ENCODE data around the gene ERN2. TPM values are rescaled to one million over a fixed set of nuclear protein-coding genes. Genes with fewer than 3 reads are reported as not detected.

The ERN2 gene
- total RNA-seq, 2 donors from 2014 or later, result 1.3 to 1.4 TPM

DNA sequence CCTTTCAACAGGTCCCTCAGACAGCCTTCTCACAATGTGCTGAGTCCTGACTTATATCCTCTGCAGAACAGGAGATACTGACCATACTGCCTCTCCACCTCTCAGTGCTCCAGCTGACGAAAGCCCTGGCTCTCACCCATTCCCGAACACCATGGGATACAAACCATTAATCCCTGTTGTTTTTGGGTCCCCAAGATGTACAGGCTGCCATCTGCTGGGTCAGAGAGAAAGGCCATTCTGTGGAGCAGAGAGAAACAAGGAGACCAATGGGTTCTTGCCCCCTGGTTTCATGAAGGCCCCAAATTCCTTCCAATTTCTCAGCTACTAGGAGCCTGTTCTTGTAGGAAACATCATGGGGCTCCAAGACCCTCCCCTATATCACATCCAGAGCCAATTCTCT, 3.0 kb downstream of the ERN2 start:
- Mint-ChIP-seq H3K27me3 (ENCODE audit: insufficient read depth) (peaks cover 55% of the 10 kb centered on the region), H3K4me1 (peaks cover 4% of the 10 kb centered on the region), H3K36me3 (ENCODE audit: low read depth) (no peaks in the 10 kb centered on the region), H3K4me3 (no peak overlapping the region), H3K9me3 (peaks cover 8% of the 10 kb centered on the region), H3K27ac (no peak overlapping the region)
- Histone ChIP-seq H3K27me3 (ENCODE audit: control insufficient read depth, insufficient read depth, low read length, poor library complexity, severe bottlenecking) (no peaks in the 10 kb centered on the region), H3K27ac (ENCODE audit: low read depth, low read length) (no peak overlapping the region), H3K4me1 (ENCODE audit: control insufficient read depth, insufficient read depth, low read length) (no peaks in the 10 kb centered on the region), H3K4me3 (ENCODE audit: low read length) (no peak overlapping the region), H3K36me3 (ENCODE audit: control insufficient read depth, insufficient read depth, low read length) (no peaks in the 10 kb centered on the region), H3K9me3 (ENCODE audit: control insufficient read depth, low read length) (no peaks in the 10 kb centered on the region), H3K9ac (ENCODE audit: extremely low read depth, low read length, poor library complexity, severe bottlenecking) (no peak overlapping the region)
- TF ChIP-seq CTCF (conservative IDR thresholded peaks at IDR 0.05), result no peak
- DNase-seq, result no peak
- whole genome bisulfite sequencing, 2 experiments (ENCODE audit: insufficient coverage in 1 of 2, insufficient read length in 1 of 2), result 89 to 100% methylated on average over 1 to 2 of the region's 2 CpGs

GRCh38 chr16:23709536-23709935, 3.5 kb downstream of the ERN2 start:
- no peaks in the 10 kb centered on the region for H3K4me1 ChIP-seq (ENCODE audit: control insufficient read depth, insufficient read depth, low read length)
- H3K4me1 Mint-ChIP-seq, result peaks cover 4% of the 10 kb centered on the region
- peaks cover 51% of the 10 kb centered on the region for H3K27me3 Mint-ChIP-seq (ENCODE audit: insufficient read depth)
- no peak for DNase-seq
- H3K36me3 ChIP-seq (ENCODE audit: control insufficient read depth, insufficient read depth, low read length), result no peaks in the 10 kb centered on the region
- H3K36me3 Mint-ChIP-seq (ENCODE audit: low read depth), result no peaks in the 10 kb centered on the region
- H3K4me3 Mint-ChIP-seq, result no peak overlapping the region
- no peaks in the 10 kb centered on the region for H3K27me3 ChIP-seq (ENCODE audit: control insufficient read depth, insufficient read depth, low read length, poor library complexity, severe bottlenecking)
- H3K27ac ChIP-seq (ENCODE audit: low read depth, low read length), result no peak overlapping the region
- H3K9me3 ChIP-seq (ENCODE audit: control insufficient read depth, low read length), result no peaks in the 10 kb centered on the region
- peaks cover 8% of the 10 kb centered on the region for H3K9me3 Mint-ChIP-seq
- H3K4me3 ChIP-seq (ENCODE audit: low read length), result no peak overlapping the region
- no peak overlapping the region for H3K27ac Mint-ChIP-seq
- no peak for TF ChIP-seq CTCF (conservative IDR thresholded peaks at IDR 0.05)
- H3K9ac ChIP-seq (ENCODE audit: extremely low read depth, low read length, poor library complexity, severe bottlenecking), result no peak overlapping the region

- H3K36me3 ChIP-seq (ENCODE audit: control insufficient read depth, insufficient read depth, low read length), result no peaks in the 10 kb centered on the region
- H3K27ac Mint-ChIP-seq, result no peak overlapping the region
Measured at GRCh38 chr16:23706439-23706838, 6.6 kb downstream of the ERN2 start.

More at GRCh38 chr16:23706439-23706838, 6.6 kb downstream of the ERN2 start:
- WGBS, 2 experiments (ENCODE audit: insufficient coverage in 1 of 2, insufficient read length in 1 of 2), result 91 to 95% methylated on average over 4 of the region's 4 CpGs
- Histone ChIP-seq H3K27ac (ENCODE audit: low read depth, low read length) (no peak overlapping the region), H3K9ac (ENCODE audit: extremely low read depth, low read length, poor library complexity, severe bottlenecking) (no peak overlapping the region), H3K4me3 (ENCODE audit: low read length) (no peak overlapping the region), H3K4me1 (ENCODE audit: control insufficient read depth, insufficient read depth, low read length) (no peaks in the 10 kb centered on the region), H3K27me3 (ENCODE audit: control insufficient read depth, insufficient read depth, low read length, poor library complexity, severe bottlenecking) (no peaks in the 10 kb centered on the region), H3K9me3 (ENCODE audit: control insufficient read depth, low read length) (no peaks in the 10 kb centered on the region)
- TF ChIP-seq CTCF (conservative IDR thresholded peaks at IDR 0.05), result no peak
- Mint-ChIP-seq H3K4me3 (no peak overlapping the region), H3K9me3 (peaks cover 17% of the 10 kb centered on the region), H3K27me3 (ENCODE audit: insufficient read depth) (peaks cover 30% of the 10 kb centered on the region), H3K4me1 (no peaks in the 10 kb centered on the region), H3K36me3 (ENCODE audit: low read depth) (no peaks in the 10 kb centered on the region)
- DNase-seq, result no peak

Measured in endodermal cell (in vitro differentiated cells).